Putamen (tissue), 1 donor: ENCODE data around the gene ATP4B.

Experiments used
- DNase-seq: peaks from one replicate; pipeline ENCODE4 v3.0.0-alpha.2; 2016; ENCODE audit warnings: low spot score

Gene ATP4B

DNA sequence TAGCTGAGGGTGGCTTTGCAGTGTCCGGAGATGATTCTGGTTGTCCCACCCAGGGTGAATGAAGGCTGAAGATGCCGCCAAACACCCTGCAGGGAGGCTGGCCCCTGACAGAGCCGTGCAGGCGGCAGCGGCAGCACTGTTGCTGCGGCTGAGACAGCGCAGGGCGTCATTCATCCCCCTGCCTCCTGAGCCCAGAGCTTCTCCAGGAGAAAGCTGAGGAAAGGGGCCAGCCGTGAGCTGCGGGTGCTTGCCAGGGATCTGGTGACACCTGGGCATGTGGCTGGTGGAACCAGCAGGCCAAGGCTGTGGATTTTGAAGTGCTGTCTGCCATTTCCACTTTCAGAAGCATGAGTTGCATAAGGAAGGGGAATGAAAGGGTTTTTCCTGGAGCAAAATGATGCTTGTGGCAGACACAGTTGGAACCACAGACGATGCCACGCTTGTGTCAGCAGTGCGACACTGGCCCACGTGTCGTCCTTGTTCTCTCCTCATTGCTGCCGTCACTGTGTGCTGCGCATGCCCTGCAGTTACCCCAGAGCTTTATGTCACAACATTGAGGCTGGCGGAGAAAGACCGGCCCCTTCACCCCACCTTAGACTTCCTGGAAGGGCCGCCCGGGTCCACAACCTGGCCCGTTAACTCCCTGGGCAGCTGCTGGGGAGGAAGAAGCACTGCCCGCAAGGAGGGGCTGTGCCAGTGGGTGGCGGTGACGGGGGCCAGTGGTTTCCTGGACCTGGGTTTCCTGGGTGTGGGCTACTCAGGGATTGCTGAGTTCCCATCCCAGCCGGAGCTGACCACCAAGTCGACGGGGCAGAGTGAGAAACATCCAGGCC lies 50.7 kb downstream of the ATP4B start:
- no peak for DNase-seq

DNA sequence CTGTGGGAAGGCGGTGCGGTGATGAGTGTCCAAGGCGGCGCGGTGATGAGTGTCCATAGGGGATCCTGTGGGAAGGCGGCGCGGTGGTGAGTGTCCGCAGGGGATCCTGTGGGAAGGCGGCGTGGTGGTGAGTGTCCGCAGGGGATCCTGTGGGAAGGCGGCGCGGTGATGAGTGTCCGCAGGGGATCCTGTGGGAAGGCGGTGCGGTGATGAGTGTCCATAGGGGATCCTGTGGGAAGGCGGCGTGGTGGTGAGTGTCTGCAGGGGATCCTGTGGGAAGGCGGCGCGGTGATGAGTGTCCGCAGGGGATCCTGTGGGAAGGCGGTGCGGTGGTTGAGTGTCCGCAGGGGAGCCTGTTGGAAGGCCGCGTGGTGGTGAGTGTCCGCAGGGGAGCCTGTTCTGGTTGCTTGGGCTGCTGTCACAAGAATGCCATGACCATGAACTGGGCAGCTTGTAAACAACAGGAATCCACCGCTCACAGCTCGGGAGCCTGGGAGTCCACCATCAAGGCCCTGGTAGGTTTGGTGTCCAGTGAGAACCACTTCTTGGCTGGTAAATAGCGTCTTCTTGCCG lies 52.0 kb downstream of the ATP4B start:
- DNase-seq: no peak

DNA sequence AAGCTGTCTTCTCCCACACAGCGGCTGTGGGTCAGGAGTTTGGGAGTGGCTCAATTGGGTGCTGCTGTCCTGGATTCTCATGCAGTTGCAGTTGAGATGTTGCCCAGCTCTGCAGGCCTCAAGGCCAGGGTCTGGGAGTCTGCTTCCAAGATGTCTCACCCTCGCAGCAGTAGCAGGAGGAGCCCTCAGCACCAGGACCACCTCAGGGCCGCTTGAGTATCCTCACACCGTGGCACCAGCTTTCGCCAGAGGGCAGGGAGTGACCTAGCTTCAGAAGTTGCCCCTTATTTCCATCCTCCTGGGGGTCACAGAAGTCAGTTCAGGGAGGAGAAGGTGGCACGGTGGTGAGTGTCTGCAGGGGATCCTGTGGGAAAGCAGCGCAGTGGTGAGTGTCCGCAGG lies 52.5 kb downstream of the ATP4B start:
- no peak for DNase-seq

DNA sequence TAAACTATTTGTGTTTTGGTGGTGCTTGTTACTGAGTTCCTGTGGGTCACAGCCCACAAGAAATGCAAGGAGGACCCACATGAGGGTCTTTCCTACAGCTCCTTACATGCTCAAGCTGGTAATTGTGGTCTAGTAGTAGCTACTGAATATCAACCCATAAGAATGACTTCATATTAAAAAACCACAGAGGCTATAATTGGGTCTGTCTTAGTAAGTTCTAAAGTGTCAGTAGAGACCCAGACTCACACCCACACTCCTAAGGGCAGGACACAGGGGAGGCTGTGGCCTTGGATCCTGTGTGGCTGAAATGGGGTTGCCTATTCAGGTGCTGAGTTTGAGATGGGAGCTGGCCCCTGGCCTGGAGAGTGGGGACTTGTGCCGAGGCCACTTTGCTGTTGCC lies 53.8 kb downstream of the ATP4B start:
- no peak for DNase-seq

DNA sequence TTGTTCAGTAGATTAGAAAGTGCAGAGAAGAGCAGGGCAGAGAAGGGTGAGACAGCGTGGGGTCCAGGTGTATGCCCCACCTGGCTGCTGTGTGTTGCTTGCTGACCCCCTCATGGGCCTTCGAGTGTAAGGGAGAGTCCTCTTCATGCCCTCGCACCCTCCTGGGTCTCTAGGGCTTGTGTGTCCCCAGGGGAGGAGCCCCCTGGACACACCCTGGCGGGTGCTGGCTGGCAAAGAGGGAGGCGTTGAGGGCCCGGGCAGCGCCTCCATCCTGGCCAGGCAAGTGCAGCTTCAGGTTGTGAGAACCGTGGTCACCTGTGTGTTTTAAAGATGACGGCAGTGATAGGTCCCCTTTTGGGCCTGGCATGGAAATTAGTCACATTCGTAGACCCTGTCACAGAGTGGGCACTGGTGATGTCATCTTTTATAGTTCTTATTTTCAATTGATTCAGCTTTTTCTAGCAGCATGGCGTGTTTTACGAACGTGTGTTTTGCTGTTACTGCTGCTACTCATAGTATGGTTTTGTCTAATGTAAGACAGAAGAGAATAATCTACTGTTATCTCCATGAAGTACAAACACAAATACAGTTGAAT lies 54.8 kb downstream of the ATP4B start:
- DNase-seq: no peak

DNA sequence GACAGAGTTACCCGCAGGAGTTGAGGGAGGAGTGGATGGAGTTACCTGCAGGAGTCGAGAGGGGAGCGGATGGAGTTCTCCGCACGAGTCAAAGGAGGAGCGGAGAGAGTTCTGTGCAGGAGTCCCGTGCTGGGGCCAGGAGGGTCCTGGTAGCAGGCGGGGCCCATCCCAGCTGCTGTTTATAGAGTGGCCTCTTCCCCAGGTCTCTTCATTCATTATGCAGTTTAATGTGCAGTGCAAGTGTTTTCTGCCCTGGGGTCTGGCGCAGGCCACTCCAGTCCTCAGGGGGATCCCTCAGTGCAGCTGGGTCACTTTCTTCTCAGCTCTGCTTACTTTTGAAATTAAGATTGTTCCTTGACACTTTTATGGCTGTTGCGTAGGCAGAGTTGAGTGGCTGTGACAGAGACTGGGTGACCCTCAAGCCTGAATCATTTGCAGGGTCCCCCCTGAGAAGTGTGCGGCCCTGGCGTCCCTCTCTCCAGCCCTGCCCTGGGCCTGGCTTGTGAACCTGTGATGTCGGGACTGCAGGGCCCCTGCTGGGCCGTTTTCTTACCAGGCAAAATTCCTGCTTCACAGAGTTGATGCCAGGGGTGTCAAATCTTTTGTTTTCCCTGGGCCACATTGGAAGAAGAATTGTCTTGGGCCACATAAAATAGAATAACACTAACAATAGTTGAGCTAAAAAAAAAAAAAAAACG lies 55.6 kb downstream of the ATP4B start:
- no peak for DNase-seq

DNA sequence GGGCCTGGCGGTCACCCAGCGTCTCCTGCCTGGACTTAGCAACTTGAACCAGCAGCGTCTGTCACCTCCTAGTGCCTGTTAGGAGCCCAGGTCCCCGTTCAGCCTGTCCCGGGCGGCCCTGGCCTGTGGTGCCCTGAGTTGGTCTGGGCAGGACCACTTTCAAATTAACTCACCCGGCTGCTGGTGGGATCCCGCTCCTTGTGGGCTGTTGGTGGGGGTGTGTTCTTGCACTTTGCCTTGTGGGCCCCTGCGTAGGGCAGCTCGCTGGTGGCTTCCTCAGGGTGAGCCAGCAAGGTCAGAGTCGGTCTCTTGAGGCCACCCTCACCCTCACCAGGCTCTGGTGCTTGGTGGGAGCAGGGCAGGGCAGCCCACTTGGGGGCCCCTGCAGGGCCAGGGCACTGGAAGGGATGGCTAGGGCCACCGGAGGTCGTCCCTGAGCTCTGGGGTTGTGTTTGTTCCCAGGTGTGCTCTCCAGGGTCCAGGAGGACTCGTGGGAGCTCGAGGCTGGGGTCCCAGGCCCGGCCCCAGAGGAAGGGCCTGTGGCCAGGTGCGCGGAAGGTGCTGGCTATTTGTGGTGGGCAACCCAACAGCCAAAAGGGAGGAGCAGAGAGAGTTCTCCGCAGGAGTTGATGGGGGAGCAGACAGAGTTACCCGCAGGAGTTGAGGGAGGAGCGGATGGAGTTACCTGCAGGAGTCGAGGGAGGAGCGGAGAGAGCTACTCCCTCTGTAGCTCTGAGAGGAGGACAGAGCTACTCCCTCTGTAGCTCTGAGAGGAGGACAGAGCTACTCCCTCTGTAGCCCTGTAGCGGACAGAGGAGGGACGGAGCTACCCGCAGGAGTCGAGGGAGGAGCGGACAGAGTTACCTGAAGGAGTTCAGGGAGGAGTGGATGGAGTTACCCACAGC lies 56.6 kb downstream of the ATP4B start:
- DNase-seq: no peak

DNA sequence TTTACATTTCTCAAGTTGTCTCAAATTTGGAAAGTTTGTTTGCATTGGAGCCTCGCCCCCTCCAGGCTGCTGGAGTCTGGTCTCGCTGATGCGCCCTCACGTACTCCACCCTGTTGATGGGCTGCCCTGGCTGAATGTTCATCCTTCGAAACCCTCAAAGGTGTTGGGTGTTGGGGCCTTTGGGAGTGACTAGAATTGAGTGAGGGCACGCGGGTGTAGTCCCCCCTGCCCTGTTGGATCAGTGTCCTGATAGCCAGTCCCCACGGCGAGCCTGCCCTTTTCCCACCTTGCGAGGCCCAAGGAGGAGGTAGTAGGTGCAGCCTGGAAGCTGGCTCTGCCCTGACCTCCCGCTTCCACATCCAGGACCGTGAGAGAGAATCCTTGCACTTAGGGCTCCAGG lies 58.6 kb downstream of the ATP4B start:
- no peak for DNase-seq
